Central memory CD4-positive, alpha-beta T cell (primary cell): Measurements from ENCODE around the gene NDC80.
"Not testable (repeated sequence)": the region's sequence is repeated elsewhere in the genome, so short reads cannot be mapped to it uniquely, and the experiment has no call there.

Source experiments
- DNase-seq: peaks from one replicate; pipeline ENCODE4 v3.0.0; 2022
- total RNA-seq, 3 experiments: gene quantifications; one replicate each; lab custom pipeline; 2026; lab: John Stamatoyannopoulos, UW

The NDC80 gene
- total RNA-seq: 3.9 to 18.5 (median 5.2) reads per million in 3 experiments

DNA sequence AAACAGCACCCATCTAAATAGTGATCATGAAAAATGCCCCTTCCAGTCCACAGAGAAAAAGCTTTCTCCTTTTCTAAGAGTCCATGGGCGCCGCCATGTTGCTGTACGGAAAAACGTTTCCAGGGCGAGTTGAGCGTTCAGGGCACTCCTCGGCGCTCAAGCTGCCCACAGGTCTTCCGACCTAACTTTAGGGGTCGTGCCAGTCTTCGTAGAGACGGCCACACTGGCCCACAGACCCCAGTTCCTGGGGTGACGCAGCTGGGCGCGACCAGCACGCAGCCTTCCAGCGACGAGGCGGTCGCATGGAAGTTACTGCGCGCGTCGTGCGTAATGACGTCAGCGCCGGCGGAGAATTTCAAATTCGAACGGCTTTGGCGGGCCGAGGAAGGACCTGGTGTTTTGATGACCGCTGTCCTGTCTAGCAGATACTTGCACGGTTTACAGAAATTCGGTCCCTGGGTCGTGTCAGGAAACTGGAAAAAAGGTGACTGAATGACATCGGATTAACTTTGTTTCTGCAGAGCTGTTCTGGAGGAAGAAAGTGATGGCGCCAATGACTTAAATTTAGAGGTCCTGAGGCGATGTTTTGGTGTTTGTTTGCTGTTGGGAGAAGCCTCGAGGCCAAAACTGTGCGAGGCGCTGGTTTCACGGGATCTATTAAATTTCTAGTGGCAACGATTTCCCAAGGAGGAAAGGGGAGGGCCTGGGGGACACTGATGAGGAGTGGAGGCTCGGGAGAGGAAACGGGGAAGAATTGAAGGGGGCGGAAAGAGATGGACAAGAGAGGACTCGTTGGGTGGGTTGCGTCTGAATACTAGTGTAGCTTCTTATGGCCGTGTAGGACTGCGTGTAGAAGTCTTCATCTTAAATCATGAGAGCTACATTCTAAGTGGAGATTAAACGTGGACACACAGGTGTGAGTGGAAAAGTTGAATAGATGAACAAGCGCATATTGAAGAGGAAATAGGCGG, at the start of gene NDC80, which contains the start of gene METTL4:
Gene NDC80, plus strand, starts transcription at position 358 of the 971 bp plus-strand sequence. CDS start 1,429 bp downstream, outside the sequence.
Gene METTL4, minus strand, starts transcription at position 306 of the 971 bp plus-strand sequence. CDS start 4,289 bp downstream, outside the sequence.
- peak; percentile 78 for DNase-seq

DNA sequence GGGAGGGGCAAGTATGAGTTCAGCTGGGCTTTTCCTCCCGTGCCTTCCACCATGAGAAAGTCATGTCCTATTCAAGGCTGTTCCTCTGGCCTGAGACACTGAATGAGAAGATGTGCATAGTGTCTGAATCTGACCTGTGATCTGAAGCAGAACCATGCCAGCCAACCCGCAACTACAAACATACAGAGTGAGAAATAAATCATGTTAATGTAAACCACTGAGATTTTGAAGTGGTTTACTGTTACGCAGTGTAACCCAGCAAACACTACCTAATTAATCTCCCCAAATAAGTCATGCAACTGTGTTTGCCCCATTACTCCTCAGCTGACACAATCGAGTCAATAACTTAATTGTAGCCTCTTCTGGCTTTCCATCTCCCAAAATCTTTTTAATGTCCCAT, 49.2 kb upstream of the NDC80 start:
- no peak for DNase-seq

DNA sequence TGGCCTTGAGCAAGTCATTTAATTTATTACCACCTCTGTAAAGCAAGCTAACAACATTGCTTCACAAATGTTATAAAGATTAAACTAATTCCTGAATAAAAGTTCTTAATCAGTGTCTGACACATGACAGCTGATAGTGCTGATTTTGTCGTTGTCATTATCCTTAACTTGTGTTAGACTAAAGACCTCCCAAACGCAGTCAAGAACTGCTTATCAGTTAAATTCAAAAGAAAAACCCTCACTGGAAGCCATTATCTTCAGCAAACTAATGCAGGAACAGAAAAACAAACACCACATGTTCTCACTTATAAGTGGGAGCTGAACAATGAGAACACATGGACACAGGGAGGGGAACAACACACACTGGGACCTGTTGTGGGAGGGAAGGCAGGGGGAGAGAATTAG, 46.6 kb upstream of the NDC80 start:
- DNase-seq: not testable (repeated sequence)

DNA sequence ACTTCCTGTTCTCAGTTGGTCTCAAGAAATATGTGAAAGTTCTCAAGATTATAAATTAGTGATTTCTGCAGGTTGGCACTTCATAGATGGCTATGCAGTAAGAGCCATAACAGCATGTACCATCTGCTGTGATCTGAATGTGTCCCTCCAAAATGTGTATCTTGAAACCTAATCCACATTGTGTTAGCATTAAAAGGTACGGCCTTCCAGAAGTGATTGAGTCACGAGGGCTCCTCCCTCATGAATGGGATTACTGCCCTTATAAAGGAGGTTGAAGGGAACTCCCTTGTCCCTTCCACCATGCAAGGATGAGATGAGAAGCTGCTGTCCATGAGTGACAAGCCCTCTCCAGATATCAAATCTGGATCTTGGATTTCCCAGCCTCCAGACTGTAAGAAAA, 45.0 kb upstream of the NDC80 start:
- DNase-seq: no peak

DNA sequence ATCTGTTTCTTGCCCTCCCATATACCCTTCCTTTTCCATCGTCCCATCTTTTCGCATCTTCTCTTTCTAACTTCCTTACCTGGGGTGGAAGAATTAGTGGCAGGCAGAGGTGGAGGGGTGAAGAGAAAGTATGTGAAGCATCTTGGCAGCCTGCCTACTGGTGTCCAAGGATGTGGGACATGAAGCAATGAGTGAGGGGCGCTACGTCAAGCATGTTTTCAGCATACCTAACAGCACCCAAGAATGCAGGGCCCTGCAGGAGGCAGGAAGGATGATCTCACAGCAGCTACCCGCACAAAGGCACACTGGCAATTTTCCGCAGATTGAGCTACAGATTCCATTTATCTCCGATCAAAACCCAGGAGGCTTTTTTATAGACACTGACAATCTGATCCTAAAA, 42.2 kb upstream of the NDC80 start:
- no peak for DNase-seq

DNA sequence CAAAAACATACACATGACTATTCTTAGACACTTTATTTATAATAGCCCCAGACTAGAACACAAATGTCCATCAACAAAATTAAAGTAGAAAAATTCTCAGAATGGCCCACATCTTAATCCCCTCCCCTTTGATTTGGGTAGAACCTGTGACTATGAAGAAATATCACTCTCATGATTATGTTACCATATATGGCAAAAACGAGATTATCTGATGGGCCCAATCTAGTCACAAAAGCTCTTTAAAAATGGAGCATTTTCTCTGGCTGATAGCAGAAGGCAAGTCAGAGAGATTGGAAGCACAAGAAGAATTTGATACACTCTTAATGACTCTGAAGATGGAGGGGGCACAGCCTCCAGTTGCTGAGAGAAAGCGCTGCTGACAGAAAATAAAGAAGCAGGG, 39.6 kb upstream of the NDC80 start:
- DNase-seq: no peak

DNA sequence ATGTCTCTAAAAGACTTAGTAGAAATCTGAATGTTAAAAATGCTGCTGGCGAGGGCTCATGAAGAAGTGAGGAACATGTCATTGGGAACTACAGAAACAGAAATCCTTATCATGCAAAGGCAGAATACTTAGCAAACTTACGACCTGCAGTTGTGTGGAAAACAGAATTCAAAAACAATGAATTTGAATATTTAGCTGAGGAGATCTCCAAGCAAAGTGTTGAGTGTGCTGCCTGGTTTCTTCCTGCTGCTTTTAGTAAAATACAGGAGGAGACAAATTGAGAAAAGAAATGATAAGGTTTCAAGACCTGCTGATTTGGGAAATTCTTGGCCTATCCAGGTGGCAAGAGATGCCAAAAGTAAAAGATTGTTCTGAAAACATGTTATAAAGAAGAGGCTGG, 38.6 kb upstream of the NDC80 start:
- DNase-seq: no peak

DNA sequence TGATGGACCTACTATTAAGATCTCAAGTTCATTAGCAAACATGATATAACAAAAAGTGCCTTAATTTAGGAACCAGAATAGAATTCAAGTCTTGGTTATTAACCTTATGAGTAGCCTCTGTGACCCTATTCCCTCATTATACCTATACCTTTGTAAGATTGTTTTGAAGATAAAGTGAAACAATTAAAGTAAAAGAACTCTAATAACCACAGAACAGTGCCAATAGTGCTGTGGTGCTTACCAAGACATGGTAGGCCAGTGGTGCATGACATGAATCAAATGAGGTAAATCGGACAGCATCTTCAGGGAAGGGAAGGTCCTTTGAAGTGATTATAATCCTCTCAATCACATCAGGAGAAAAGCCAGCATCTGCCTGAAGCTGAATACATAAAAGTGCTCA, 36.5 kb upstream of the NDC80 start:
- no peak for DNase-seq

DNA sequence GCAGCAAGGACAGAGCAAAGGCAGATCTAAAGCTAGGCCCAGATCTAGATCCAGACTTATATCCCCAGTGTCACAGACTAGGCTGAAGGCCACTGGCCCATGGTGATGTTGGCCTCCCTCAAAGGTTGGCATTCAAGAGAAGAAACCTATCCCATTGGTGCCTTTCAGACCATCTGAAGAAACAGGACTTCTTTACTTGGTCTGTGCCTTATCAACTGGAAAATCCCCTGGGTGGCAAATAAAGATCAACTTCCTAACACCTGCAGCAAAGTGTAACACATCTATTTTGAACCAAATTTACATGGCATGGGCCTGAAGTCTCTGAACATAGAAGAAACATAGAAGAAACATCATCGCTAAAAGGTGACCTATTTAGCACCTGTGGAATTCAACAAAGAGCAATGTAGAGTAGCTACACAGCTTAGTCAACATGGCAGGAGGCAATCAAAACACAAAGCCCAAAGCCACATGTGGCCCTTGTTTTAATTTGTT, 35.9 kb upstream of the NDC80 start:
- DNase-seq: no peak

DNA sequence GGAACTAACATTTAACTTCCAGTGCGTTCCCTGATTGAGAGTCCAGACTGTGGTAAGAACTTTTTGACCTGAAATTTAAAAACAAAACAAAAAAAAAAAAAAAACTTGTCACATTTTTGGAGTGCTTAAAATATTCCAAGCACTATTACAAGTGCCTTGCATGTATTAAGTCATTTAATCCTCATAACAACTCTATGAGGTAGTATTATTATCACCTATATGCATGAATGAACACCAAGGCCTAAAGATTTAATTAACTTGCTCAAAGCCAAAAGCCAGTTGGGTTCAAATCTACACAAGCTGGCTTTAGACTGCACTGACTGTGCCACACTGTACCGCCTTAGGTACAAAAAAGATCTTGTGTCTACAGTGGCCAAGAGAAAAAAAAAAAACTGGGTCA, 35.3 kb upstream of the NDC80 start:
- no peak for DNase-seq

DNA sequence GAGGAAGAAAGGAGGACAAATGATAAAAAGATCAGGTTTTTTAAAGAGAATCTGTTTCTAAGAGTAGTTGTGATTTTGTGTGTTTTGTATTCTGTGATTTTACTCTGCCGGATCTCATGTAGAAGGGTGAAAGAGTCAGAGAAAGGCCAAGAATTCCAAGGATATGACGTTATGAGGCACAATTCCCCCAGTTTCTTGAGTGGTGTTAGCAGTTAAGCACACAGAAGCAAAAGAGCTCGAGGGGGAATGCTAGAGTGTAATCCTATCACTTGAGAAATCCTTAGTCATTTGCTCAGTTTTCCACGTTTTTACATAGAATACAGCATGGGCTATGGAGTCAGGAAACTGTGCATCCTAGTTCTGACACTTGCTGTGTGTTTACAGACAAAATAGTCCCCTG, 34.9 kb upstream of the NDC80 start:
- no peak for DNase-seq

DNA sequence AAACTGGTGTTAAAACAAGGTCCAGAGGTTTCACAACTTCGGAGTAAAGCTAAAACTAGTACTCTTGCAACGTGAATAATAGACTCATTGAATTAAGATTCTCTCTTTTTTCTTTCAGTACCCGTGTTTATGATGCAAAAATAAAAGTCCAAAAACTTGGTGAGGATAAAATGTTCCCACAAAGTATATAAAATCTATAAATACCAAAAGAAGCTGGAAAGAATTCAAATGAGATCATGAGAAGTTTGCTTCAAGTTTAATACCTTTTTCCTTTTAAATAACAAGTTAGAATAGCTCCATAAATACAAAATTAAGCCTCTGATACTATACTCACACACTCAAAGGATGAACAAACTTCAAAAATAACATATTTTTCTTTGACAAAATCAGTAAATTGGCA, 34.1 kb upstream of the NDC80 start:
- no peak for DNase-seq

DNA sequence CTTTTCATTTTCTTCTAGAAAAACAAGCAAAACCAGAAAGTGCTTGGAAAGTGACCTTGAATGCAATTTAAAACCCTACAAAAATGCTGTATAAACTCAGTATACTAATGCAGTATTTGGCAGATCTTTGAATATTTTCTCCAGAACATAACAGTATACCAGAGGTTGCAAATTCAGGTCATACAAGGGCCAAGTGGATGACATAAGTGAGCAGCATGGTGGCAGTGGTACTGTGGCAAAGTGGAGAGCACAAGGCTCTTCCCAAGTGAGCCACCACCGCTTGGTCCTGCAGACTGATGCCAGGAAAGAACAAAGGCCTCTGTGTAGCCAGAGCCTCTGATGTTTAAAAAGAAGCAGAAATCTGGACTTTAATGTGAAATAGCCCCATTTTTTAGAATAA, 33.1 kb upstream of the NDC80 start:
- no peak for DNase-seq

DNA sequence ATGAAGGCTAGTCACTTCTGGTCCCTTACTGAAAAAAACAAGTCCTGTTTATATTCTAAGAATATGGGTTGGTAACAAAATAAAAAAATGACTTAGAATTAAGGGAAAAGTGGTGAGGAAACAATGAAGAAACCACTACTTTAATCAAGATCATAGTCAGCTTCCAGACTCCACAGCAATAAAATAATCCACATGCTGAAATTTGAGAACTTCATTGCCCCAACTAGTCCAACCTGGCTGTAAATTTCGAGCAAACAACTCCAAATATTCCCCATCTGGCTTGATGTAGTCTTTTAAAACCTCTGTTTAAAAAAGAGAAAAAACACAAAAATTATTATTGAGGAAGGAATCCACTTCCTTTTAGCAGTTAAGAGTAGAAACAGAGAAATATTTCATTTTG, 32.5 kb upstream of the NDC80 start:
- no peak for DNase-seq

DNA sequence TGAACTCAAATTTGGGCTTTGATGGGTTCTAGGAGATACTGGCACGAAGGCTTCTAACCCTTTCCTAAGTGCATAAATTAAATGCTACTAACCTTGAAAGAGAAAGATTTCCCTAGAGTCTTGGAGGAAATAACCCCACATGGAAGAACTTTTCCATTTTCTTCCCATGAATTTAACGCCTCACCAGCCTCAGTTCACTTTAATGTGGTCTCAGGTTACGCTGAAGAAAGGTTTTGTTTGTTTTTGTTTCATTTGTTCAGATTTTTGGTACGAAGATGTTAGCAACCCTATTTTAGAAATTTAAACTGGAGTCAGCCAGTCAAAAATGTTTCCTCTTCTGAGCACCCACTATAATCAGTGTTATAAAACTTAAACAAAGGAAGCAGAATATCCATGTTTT, 30.8 kb upstream of the NDC80 start:
- no peak for DNase-seq

DNA sequence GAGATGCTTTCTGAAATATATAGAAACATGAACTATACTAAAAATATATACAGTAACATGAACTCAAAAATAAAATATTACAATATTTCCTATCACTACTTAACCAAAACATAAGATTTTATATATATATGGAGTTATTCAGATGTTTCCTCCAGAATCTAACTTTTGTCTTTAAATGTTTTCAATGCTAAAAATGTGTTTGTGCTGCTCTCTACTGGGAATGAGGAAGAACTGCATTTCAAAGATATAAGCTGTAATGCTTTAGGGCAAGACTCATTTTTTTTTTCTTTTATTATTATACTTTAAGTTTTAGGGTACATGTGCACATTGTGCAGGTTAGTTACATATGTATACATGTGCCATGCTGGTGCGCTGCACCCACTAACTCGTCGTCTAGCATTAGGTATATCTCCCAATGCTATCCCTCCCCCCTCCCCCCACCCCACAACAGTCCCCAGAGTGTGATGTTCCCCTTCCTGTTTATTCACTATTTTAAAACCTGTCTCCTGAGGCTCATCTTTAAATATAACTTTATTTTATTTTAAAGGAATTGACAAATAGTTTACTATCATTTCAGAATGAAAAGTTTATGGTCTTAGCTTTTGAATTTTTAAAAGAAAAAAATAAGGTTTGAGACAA, 29.3 kb upstream of the NDC80 start:
- peak; percentile 20 for DNase-seq

DNA sequence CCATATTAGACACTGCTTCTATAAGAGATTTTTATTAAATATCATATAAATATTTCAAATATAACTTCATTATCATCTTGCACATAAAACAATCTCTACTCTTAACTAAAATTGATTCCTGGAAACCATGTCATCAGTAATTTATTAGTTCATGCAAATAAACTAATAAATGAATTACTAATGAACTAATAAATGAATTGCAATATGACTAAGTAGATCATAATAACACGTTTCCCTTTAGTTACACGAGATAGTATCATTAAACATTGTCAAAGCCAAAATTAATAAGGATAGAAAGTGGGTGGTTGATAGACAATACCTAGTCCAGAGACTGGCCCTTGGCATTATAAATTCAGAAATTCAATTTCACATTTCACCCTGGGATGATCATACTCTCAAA, 26.2 kb upstream of the NDC80 start:
- DNase-seq: no peak

DNA sequence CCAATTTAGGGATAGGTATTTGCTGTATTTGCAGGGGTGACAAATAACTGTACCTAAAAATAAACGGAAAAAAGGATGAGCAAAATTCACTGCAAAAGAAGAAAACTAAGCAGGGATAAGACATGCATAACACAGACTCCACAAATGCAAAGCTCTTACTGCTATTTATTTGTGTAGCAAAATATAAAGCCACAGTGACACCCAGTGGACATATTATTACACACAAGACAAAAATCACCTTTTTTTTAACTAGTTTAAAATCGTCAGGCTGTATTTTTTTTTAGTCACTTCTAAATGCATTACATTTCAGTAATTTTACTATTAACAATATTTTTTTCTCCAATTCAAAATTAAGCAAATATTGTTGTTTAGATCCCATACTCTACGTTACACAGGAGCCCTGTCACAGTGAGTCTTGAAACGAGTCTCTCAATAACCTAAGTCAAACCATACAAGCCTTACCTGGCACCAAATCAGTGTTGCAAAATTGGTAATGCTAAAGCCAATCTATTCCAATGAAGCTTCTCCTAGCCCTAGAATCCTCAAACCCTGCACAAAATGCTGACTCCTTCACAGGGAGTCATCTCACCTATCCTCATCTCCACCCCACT, 23.8 kb upstream of the NDC80 start:
- DNase-seq: peak; percentile 16

DNA sequence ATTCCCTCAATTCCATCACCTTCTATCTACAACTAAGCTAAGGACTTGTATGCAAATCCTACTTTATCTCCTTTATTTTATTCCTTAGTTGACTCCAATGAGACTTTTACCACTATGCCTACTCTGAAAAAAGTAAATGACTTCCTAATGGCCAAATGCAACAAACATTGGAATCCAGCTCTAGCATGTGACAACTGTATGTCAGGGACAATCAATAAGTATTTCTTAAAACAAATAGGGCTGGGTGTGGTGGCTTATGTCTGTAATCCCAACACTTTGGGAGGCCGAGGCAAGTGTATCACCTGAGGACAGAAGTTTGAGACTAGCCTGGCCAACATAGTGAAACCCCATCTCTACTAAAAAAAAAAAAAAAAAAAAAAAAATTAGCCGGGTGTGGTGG, 21.9 kb upstream of the NDC80 start:
- no peak for DNase-seq

DNA sequence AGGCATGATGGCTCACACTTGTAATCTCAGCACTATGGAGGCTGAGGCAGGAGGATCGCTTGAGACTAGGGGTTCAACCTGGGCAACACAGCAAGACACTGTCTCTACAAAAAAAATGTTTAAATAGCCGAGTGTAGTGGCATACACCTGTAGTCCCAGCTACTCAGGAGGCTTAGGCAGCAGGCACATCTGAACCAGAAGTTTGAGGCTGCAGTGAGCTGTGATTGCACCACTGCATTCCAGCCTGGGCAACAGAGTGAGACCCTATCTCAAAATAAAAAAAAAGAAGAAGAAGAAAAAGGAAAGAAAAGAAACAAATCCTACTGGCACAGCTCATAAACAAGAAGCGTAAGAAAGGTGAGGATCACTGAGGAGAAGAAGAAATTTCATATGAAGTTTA, 19.9 kb upstream of the NDC80 start:
- DNase-seq: no peak

DNA sequence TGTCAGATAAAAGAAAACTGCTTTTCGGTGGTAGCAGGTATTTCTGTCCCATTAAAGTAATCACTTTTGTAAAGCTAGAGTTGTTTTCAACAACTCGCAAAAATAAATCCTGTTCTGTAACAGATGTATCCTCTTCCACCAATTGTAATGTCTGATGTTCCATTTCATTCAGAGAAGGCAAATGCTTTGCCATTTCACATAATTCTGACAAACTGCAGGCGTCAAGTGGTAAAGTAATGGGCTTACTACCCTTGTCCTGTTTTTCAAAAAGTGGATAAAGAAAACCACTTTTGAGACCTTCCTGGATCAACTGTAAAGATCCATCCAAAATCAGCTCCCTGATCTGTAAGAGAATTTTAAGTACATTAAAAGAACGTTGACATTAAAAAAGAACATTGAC, 16.7 kb upstream of the NDC80 start:
- no peak for DNase-seq

DNA sequence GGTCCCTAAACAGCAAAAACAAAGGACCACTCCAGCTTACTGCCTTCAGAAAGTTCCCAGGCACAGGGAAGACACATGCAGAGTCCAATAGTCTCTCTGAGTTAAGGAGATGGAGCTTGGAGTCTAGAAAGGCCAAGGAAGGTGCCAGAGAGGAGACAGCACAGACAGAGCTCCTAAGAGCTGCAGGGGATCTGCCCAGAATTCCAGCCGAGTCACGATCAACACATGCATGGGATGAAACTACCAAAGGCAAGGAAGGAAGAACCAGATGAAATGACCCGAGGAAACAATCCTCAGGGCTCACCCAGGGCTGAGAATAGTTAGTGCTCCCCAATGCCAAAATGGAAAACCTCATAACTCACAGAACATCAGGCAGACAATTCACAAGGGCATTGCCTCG, 15.5 kb upstream of the NDC80 start:
- no peak for DNase-seq

DNA sequence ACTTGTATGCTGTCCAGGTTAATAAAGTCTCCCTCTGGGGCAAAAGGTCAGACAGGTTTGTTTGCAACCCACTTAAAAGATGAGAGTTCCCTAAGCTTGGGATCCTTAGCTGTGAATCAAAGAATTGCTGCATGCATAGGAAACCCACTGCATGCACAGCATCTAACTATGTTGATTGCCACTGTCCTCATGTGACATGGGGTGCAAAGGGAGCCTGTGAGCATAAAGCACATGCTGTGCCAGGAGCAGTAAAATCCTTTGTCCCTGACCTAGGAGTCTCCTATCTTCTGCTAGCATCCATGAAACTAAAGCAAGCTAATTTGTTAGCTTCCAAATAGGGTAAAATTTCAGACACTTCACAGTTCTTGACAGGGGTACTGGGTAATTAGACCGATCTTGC, 13.8 kb upstream of the NDC80 start:
- DNase-seq: no peak
